Gastrocnemius medialis (tissue), 4 donors: ENCODE measurements around the gene MMP28.

Source experiments
- POLR2A ChIP-seq, 2 donors: fragments of 450-650 bp; IDR thresholded peaks; one replicate each; pipeline ENCODE4 v1.6.1; 2017; ENCODE audit warnings: antibody characterized with exemption in 2 of 2, mild to moderate bottlenecking in 2 of 2, moderate library complexity in 2 of 2
- TF ChIP-seq, protein P1 (sequence below), 5 experiments: fragments of 450-650 bp in 3 of 5; fragments of 200-600 bp in 2 of 5; sonication (generic) in 2 of 5; IDR thresholded peaks in 4 of 5; conservative IDR thresholded peaks in 1 of 5; 1 replicate in 4 of 5; 2 replicates in 1 of 5; pipeline ENCODE4 v1.5.1; 2016 to 2019; ENCODE audit warnings: antibody characterized with exemption in 5 of 5, mild to moderate bottlenecking in 3 of 5, moderate library complexity in 3 of 5

DNA sequence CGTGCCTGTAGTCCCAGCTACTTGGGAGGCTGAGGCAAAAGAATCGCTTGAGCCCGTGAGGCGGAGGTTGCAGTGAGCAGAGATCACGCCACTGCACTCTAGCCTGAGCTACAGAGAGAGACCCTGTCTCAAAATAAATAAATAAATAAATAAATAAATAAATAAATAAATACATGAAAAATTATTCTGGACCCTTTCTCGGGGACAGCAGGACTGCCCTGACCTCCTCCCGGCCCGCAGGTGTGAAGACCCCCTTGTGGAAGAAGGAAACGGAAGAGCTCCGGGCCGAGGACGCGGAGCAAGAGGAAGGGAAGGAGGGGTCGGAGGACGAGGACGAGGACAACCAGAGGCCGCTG is 31.7 kb downstream of the MMP28 start:
- TF ChIP-seq POLR2A (IDR thresholded peaks at IDR 0.05): no peak
- TF ChIP-seq, protein P1, sequence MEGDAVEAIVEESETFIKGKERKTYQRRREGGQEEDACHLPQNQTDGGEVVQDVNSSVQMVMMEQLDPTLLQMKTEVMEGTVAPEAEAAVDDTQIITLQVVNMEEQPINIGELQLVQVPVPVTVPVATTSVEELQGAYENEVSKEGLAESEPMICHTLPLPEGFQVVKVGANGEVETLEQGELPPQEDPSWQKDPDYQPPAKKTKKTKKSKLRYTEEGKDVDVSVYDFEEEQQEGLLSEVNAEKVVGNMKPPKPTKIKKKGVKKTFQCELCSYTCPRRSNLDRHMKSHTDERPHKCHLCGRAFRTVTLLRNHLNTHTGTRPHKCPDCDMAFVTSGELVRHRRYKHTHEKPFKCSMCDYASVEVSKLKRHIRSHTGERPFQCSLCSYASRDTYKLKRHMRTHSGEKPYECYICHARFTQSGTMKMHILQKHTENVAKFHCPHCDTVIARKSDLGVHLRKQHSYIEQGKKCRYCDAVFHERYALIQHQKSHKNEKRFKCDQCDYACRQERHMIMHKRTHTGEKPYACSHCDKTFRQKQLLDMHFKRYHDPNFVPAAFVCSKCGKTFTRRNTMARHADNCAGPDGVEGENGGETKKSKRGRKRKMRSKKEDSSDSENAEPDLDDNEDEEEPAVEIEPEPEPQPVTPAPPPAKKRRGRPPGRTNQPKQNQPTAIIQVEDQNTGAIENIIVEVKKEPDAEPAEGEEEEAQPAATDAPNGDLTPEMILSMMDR (IDR thresholded peaks at IDR 0.05 in 4 of 5, conservative IDR thresholded peaks at IDR 0.05 in 1 of 5): no peak
